ENCODE results near the gene MPRIP.
"Not testable (repeated sequence)": the region's sequence is repeated elsewhere in the genome, so short reads cannot be mapped to it uniquely, and the experiment has no call there.

The MPRIP gene

DNA sequence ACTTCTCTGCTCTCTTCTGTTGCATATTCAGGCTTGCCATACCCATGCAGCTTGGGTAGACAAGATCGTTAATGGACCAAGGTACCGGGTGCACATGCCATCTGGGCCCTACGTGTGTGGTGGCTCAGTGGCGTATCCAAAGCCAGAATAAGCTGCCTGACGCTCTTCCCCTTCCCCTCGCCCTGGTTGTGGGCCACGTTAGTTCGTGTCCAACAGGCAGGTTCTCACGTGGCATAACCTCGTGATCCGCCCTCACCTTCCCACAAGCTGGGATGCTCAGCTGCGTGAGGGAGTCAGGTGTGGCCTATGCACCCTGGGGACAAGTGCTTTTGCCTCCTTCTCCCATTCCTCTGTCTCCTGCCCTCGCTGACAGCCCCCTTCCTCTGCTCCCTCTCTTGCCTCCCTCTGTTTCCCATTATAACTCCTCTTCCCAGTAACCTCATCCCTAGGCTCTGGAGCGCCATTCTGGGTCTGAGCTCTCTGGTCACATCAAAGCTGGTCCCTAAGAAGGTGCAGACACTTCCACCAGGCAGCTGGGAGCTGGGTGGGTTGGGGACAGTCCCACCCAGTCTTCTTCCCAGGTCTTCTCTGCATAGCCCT, 86.3 kb downstream of the MPRIP start:
- Histone ChIP-seq H3K36me3 (ENCODE audit: insufficient read depth, low read length) (peaks cover 9% of the 10 kb centered on the region), H3K4me3 (ENCODE audit: low read length) (no peak overlapping the region), H3K27me3 (ENCODE audit: insufficient read depth, low read length) (no peaks in the 10 kb centered on the region), H3K9me3 (ENCODE audit: insufficient read depth, low read depth, low read length) (no peaks in the 10 kb centered on the region), H3K9ac (ENCODE audit: low read depth, low read length) (no peak overlapping the region), H3K27ac (ENCODE audit: low read depth, low read length) (no peak overlapping the region), H3K4me1 (ENCODE audit: insufficient read depth, low read length) (no peaks in the 10 kb centered on the region)
- WGBS: 95% methylated on average over 14 of the region's 14 CpGs

DNA sequence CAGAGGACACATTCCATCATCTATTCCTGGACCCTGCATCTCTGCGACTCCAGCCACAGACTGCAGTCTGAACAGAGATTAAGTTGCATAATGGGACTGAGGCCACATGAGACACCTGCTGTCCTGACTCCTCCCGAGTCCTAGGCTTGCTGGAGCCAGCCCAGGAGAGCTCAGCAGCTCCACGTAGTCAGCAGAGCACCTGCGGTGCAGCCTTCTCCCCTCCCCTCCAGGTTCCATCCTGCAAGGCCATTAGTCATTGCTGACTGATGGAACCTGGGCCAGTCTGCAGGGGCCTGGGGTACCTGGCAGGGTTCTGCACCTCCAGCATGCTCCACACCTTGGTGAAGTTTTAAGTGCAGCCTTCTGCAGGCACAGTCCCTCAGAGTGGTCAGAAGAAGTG, 87.2 kb downstream of the MPRIP start:
- Histone ChIP-seq H3K27me3 (ENCODE audit: insufficient read depth, low read length) (no peaks in the 10 kb centered on the region), H3K4me3 (ENCODE audit: low read length) (no peak overlapping the region), H3K4me1 (ENCODE audit: insufficient read depth, low read length) (no peaks in the 10 kb centered on the region), H3K9ac (ENCODE audit: low read depth, low read length) (no peak overlapping the region), H3K27ac (ENCODE audit: low read depth, low read length) (no peak overlapping the region), H3K36me3 (ENCODE audit: insufficient read depth, low read length) (peaks cover 10% of the 10 kb centered on the region), H3K9me3 (ENCODE audit: insufficient read depth, low read depth, low read length) (no peaks in the 10 kb centered on the region)
- 83% methylated on average over 4 of the region's 4 CpGs for WGBS

DNA sequence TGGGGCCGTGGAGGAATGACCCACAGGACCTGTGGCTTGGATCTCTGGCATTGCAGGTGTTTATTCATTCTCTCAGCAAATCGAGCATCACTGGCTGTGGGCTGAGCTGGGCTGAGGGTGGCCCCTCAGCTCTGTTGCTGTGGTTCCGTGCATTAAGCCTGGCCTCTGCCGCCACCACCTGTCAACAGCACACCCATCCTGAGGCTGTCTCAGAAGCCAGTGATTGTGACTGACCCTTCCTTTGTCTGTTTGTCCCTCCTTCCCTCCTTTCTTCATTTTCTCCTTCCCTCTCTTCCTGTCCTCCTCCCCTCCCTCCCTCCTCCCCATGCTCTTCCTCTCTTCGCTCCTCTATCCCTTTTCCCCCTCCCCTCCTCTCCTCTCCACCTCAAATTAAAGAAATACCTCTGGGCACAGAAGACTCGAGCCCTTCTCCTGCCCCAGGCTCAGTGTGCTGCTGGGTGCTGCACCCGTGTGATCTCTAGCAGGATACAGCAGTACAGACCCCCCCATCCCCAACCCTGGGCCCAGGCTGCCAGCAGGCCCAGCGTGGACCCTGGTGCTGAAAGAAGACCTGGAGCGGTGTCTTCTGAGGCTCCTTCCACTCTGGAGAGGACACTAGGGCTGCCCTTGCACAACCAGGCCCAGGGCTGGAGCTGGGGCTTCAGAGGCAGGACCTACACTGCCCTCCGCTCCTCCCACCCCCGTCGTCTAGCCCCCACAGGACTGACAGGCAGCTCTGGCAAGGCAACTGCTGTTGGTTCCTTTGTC, 88.0 kb downstream of the MPRIP start:
- no peaks in the 10 kb centered on the region for H3K27me3 ChIP-seq (ENCODE audit: insufficient read depth, low read length)
- no peak overlapping the region for H3K9ac ChIP-seq (ENCODE audit: low read depth, low read length)
- H3K4me1 ChIP-seq (ENCODE audit: insufficient read depth, low read length): no peaks in the 10 kb centered on the region
- H3K9me3 ChIP-seq (ENCODE audit: insufficient read depth, low read depth, low read length): no peaks in the 10 kb centered on the region
- no peak overlapping the region for H3K27ac ChIP-seq (ENCODE audit: low read depth, low read length)
- H3K4me3 ChIP-seq (ENCODE audit: low read length): no peak overlapping the region
- WGBS: 91% methylated on average over 12 of the region's 12 CpGs
- peaks cover 10% of the 10 kb centered on the region for H3K36me3 ChIP-seq (ENCODE audit: insufficient read depth, low read length)

DNA sequence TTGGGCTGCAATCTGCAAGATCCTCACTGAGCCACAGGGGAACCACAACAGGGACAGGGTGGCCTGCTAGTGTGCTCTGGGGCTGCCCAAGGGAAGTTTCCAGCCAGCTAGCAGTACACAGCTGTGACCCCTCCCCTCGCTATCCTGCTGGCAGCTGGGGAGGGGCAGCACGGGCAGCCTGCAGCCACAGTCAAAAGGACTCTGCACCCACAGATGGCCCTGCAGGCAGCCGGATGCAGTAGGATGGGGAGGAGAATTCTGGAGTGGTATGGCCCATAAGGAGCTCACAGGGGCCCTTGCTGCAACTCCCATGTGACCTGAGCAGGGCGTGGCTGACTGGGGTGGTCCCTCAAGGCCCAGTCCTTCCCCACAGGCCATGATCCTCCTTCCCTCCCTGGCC, 89.6 kb downstream of the MPRIP start:
- 81% methylated on average over 4 of the region's 4 CpGs for WGBS
- Histone ChIP-seq H3K27ac (ENCODE audit: low read depth, low read length) (no peak overlapping the region), H3K9ac (ENCODE audit: low read depth, low read length) (no peak overlapping the region), H3K4me1 (ENCODE audit: insufficient read depth, low read length) (no peaks in the 10 kb centered on the region), H3K4me3 (ENCODE audit: low read length) (no peak overlapping the region), H3K36me3 (ENCODE audit: insufficient read depth, low read length) (peaks cover 17% of the 10 kb centered on the region), H3K9me3 (ENCODE audit: insufficient read depth, low read depth, low read length) (no peaks in the 10 kb centered on the region), H3K27me3 (ENCODE audit: insufficient read depth, low read length) (no peaks in the 10 kb centered on the region)

DNA sequence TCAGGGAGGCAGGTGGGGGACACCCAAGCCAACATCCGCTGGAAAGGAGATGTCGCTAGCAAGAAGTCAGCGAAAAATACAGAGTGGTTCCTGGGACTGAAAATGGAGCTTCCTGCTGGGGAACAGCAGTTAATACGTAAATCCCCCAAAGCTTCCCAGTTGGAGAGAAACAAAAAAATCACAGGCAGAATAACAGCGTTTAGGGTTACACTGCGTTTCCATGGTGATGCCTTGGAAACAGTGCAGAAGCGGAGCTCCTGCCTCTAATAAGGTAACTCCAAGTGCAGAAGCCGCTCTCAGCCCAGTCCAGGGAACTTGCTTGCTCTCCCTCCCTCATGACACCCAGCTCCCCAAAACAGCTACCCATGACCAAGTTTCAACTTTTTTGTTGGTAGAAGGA, 90.5 kb downstream of the MPRIP start:
- H3K27ac ChIP-seq (ENCODE audit: low read depth, low read length): no peak overlapping the region
- no peak overlapping the region for H3K4me3 ChIP-seq (ENCODE audit: low read length)
- H3K27me3 ChIP-seq (ENCODE audit: insufficient read depth, low read length): no peaks in the 10 kb centered on the region
- no peaks in the 10 kb centered on the region for H3K9me3 ChIP-seq (ENCODE audit: insufficient read depth, low read depth, low read length)
- H3K9ac ChIP-seq (ENCODE audit: low read depth, low read length): no peak overlapping the region
- 87% methylated on average over 8 of the region's 8 CpGs for WGBS
- H3K36me3 ChIP-seq (ENCODE audit: insufficient read depth, low read length): peaks cover 21% of the 10 kb centered on the region
- H3K4me1 ChIP-seq (ENCODE audit: insufficient read depth, low read length): no peaks in the 10 kb centered on the region

DNA sequence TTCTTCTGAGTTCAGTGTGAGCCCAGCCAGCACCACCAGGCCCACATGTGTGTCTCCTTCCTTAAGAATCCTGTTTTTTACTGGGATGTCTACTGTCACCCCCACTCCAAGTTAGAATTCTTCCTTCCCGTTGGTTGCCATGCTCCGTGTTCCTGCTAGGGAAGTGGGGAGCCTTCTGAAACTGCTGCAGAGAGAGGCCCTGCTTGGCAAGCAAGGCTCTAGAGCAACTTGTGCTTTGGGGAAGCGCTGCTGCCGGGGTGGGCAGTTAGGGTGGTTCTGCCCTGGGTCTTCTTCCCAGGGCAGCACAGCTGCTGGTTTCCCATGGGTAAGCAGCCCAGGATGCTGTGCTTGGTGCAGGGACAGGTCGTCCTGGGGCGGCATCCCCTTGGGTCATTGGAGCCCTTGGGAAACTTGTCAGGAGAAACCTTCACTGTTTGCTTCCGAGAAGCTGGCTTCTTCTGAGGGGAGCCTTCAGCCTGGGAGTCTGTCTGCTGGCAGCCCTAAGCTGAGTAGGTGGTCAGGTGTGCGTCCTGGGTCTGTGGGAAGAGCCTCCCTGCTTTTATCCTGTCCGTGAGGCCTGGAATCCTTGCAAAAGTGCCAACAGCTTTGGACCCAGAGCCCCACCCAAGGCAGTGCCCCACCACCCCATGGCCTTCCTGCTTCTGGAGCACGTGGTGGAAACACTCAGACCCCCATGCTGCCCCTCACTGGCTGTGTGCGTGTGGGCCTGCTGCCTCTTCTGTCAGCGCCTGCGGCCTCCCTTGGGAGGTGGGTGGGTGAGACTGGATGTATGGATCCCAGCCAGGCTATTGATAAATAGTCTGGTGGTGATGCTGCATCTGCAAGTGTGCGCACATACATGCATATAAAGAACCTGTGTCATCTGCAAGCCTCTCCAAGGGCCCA, 92.0 kb downstream of the MPRIP start:
- WGBS: 92% methylated on average over 14 of the region's 14 CpGs
- H3K4me3 ChIP-seq (ENCODE audit: low read length): no peak overlapping the region
- H3K27ac ChIP-seq (ENCODE audit: low read depth, low read length): no peak overlapping the region
- no peaks in the 10 kb centered on the region for H3K4me1 ChIP-seq (ENCODE audit: insufficient read depth, low read length)
- peaks cover 34% of the 10 kb centered on the region for H3K36me3 ChIP-seq (ENCODE audit: insufficient read depth, low read length)
- no peaks in the 10 kb centered on the region for H3K27me3 ChIP-seq (ENCODE audit: insufficient read depth, low read length)
- no peaks in the 10 kb centered on the region for H3K9me3 ChIP-seq (ENCODE audit: insufficient read depth, low read depth, low read length)
- H3K9ac ChIP-seq (ENCODE audit: low read depth, low read length): no peak overlapping the region

DNA sequence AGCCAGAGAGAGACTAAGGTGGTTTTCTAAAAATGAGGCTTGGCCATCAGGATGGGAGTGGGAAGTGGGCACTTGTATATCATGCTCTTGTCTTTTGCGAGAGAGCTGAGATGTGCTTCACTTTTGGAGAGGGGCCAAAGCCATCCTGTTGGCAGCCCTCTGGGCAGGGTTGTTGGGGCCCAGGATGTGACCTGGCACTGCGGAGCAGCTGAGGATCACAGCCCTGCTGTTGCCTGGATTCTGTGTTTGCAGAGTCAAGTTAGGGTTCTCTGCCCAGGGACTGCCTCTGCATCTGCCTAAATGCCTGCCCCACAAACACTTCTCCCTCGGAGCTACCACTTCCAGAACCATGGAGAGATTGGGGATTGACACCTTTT, 92.7 kb downstream of the MPRIP start:
- H3K9ac ChIP-seq (ENCODE audit: low read depth, low read length): no peak overlapping the region
- H3K36me3 ChIP-seq (ENCODE audit: insufficient read depth, low read length): peaks cover 38% of the 10 kb centered on the region
- no peaks in the 10 kb centered on the region for H3K27me3 ChIP-seq (ENCODE audit: insufficient read depth, low read length)
- H3K27ac ChIP-seq (ENCODE audit: low read depth, low read length): no peak overlapping the region
- H3K4me3 ChIP-seq (ENCODE audit: low read length): no peak overlapping the region
- 82% methylated on average over 3 of the region's 3 CpGs for WGBS
- no peaks in the 10 kb centered on the region for H3K4me1 ChIP-seq (ENCODE audit: insufficient read depth, low read length)
- no peaks in the 10 kb centered on the region for H3K9me3 ChIP-seq (ENCODE audit: insufficient read depth, low read depth, low read length)

DNA sequence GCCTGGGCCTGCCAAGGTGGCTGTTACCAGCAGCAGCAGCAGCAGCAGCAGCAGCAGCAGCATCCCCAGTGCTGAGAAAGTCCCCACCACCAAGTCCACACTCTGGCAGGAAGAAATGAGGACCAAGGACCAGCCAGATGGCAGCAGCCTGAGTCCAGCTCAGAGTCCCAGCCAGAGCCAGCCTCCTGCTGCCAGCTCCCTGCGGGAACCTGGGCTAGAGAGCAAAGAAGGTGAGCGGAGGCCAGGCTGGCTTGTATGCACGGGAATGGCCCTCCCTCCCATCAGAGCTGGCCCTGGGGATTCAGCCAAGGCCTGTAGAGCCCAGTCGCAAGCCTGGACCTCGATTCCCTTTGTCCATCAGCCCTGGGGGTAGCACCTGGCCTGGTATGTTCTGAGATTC, 94.0 kb downstream of the MPRIP start:
- not testable (repeated sequence) for H3K27ac ChIP-seq (ENCODE audit: low read depth, low read length); H3K27me3 ChIP-seq (ENCODE audit: insufficient read depth, low read length); H3K9me3 ChIP-seq (ENCODE audit: insufficient read depth, low read depth, low read length); H3K4me3 ChIP-seq (ENCODE audit: low read length); H3K9ac ChIP-seq (ENCODE audit: low read depth, low read length); H3K4me1 ChIP-seq (ENCODE audit: insufficient read depth, low read length)
- H3K36me3 ChIP-seq (ENCODE audit: insufficient read depth, low read length): peaks cover 38% of the 10 kb centered on the region
- 94% methylated on average over 5 of the region's 5 CpGs for WGBS

DNA sequence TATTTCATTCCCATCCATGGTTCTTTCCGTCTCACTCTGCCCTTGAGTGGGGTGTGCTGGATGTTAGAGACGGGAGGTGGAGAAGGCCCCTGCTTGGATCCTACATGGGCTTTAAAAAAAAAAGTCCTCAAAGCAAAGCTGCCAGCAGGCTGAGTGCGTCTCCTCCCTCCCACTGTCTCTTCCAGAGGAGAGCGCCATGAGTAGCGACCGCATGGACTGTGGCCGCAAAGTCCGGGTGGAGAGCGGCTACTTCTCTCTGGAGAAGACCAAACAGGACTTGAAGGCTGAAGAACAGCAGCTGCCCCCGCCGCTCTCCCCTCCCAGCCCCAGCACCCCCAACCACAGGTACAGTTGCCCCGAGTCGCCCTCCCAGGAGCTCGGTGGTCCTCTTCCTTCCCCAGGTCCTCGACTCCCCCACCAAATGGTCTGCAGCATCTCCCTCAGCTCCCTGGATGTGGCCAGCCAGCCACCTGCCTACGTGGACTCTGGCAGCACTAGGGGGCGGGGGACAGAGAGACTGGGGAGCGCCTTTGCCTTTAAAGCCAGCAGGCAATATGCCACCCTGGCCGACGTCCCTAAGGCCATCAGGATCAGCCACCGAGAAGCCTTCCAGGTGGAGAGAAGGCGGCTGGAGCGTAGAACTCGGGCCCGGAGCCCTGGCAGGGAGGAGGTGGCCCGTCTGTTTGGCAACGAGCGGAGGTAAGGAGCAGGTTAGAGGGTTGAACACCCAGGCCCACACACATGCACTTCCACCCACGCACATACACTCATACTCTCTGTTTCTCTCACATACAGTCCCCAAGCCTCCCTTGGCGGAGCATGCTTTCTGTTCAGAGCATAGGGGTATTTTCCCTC, 95.7 kb downstream of the MPRIP start:
- no peaks in the 10 kb centered on the region for H3K9me3 ChIP-seq (ENCODE audit: insufficient read depth, low read depth, low read length)
- no peaks in the 10 kb centered on the region for H3K27me3 ChIP-seq (ENCODE audit: insufficient read depth, low read length)
- peaks cover 42% of the 10 kb centered on the region for H3K36me3 ChIP-seq (ENCODE audit: insufficient read depth, low read length)
- no peak overlapping the region for H3K4me3 ChIP-seq (ENCODE audit: low read length)
- H3K27ac ChIP-seq (ENCODE audit: low read depth, low read length): no peak overlapping the region
- WGBS: 93% methylated on average over 30 of the region's 30 CpGs
- 0 out of 2 replicates have a peak, but pooled peaks cover 4% of the 10 kb centered on the region for H3K4me1 ChIP-seq (ENCODE audit: insufficient read depth, low read length)
- H3K9ac ChIP-seq (ENCODE audit: low read depth, low read length): no peak overlapping the region

DNA sequence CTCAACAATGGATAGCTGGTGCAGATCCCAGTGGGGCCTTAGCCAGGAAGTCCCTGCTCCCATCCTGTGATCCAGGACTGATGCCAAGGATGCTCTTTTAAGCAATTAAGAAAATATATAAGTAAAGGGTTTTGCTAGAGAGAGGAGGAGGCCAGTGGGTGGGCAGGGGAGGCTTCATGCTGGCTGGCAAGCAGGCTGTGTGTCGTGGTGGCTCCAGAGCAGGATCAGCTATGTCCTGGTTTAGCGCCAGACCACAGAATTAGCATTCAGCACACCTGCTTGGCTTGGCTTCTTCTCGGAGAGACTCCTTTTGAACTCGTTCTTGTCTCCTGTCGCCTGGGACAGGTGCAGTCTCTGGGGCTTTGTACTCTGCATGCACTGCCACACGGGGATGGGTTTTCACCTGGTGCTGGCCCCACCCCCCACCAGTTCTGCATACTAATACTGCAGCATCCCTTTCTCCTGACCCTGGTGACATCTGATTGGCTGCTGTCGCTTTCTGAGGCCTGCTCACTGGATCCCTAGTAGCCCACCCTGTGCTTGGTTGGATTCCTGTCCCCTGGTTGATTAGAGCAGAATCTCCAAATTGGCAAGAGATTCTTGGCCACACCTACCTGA, 97.8 kb downstream of the MPRIP start:
- Histone ChIP-seq H3K27me3 (ENCODE audit: insufficient read depth, low read length) (no peaks in the 10 kb centered on the region), H3K9ac (ENCODE audit: low read depth, low read length) (no peak overlapping the region), H3K4me1 (ENCODE audit: insufficient read depth, low read length) (0 out of 2 replicates have a peak, but pooled peaks cover 4% of the 10 kb centered on the region), H3K4me3 (ENCODE audit: low read length) (no peak overlapping the region), H3K36me3 (ENCODE audit: insufficient read depth, low read length) (peaks cover 54% of the 10 kb centered on the region), H3K27ac (ENCODE audit: low read depth, low read length) (no peak overlapping the region), H3K9me3 (ENCODE audit: insufficient read depth, low read depth, low read length) (no peaks in the 10 kb centered on the region)
- 80% methylated on average over 7 of the region's 7 CpGs for WGBS

Measured in HUES64 (cell line).